Measurements from ENCODE around the gene SUGP2. TPM values are rescaled to one million over a fixed set of nuclear protein-coding genes. Genes with fewer than 3 reads are reported as not detected.

The SUGP2 gene
- polyA plus RNA-seq, 3 donors: 7.6 to 143 (median 8.2) TPM

- H3K9me3 ChIP-seq (replicated peaks in 1 of 2; ENCODE audit: control insufficient read depth in 1 of 2, insufficient read depth in 1 of 2, low read length in 2 of 2): no peaks in the 10 kb centered on the region
- no peak overlapping the region for H3K4me3 Mint-ChIP-seq
- H3K4me2 ChIP-seq (replicated peaks; ENCODE audit: extremely low read depth, low read length, poor library complexity, severe bottlenecking): no peak overlapping the region
- H2AFZ ChIP-seq (ENCODE audit: insufficient read depth, low read depth, low read length, poor library complexity, severe bottlenecking): no peak overlapping the region
- H3K27ac ChIP-seq (ENCODE audit: low read depth in 1 of 2, low read length in 2 of 2): no peak overlapping the region
- no peaks in the 10 kb centered on the region for H4K20me1 ChIP-seq (ENCODE audit: insufficient read depth, low read length)
- no peak for DNase-seq
- intact Hi-C loops (cut with micrococcal nuclease): no loop called here
- peaks cover 5% of the 10 kb centered on the region in 2 donors for H3K4me1 ChIP-seq (ENCODE audit: control insufficient read depth in 1 of 2, insufficient read depth in 2 of 2, low read length in 2 of 2)
- WGBS (ENCODE audit: insufficient coverage): 100% methylated on average over 6 of the region's 14 CpGs
- H3K27me3 Mint-ChIP-seq (ENCODE audit: low read depth in 3 of 3): peaks cover 0 to 3% (median 0%) of the 10 kb centered on the region in 3 donors
- no peak overlapping the region for H3K4me3 ChIP-seq (replicated peaks in 1 of 3; ENCODE audit: low read depth in 2 of 3, low read length in 3 of 3)
- H3K79me2 ChIP-seq (ENCODE audit: insufficient read depth, low read length): no peaks in the 10 kb centered on the region
- H3K9ac ChIP-seq (ENCODE audit: insufficient read depth, low read length, poor library complexity, severe bottlenecking): no peak overlapping the region
- peaks cover 43 to 56% of the 10 kb centered on the region in 2 donors for H3K36me3 Mint-ChIP-seq
- H3K36me3 ChIP-seq (replicated peaks in 1 of 2; ENCODE audit: control insufficient read depth in 1 of 2, insufficient read depth in 2 of 2, low read length in 2 of 2): peaks cover 46 to 56% of the 10 kb centered on the region in 2 donors
- TF ChIP-seq, protein P1, sequence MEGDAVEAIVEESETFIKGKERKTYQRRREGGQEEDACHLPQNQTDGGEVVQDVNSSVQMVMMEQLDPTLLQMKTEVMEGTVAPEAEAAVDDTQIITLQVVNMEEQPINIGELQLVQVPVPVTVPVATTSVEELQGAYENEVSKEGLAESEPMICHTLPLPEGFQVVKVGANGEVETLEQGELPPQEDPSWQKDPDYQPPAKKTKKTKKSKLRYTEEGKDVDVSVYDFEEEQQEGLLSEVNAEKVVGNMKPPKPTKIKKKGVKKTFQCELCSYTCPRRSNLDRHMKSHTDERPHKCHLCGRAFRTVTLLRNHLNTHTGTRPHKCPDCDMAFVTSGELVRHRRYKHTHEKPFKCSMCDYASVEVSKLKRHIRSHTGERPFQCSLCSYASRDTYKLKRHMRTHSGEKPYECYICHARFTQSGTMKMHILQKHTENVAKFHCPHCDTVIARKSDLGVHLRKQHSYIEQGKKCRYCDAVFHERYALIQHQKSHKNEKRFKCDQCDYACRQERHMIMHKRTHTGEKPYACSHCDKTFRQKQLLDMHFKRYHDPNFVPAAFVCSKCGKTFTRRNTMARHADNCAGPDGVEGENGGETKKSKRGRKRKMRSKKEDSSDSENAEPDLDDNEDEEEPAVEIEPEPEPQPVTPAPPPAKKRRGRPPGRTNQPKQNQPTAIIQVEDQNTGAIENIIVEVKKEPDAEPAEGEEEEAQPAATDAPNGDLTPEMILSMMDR (IDR thresholded peaks at IDR 0.05): no peak
- H3K4me1 Mint-ChIP-seq: peaks cover 5% of the 10 kb centered on the region
- no peaks in the 10 kb centered on the region for H3K27me3 ChIP-seq (ENCODE audit: control insufficient read depth in 2 of 2, insufficient read depth in 2 of 2, low read length in 2 of 2)
- H3K27ac Mint-ChIP-seq: peak overlapping the region in 1 of 7 donors; percentile 41
- no peaks in the 10 kb centered on the region for H3K9me3 Mint-ChIP-seq
Observed at GRCh38 chr19:18991468-18991867, 41.8 kb downstream of the SUGP2 start.

GRCh38 chr19:18991006-18991405 is 42.3 kb downstream of the SUGP2 start:
- TF ChIP-seq, protein P1 (IDR thresholded peaks at IDR 0.05): no peak
- Histone ChIP-seq H4K20me1 (ENCODE audit: insufficient read depth, low read length) (no peaks in the 10 kb centered on the region), H3K79me2 (ENCODE audit: insufficient read depth, low read length) (no peaks in the 10 kb centered on the region), H3K4me3 (replicated peaks in 1 of 3; ENCODE audit: low read depth in 2 of 3, low read length in 3 of 3) (no peak overlapping the region), H3K9me3 (replicated peaks in 1 of 2; ENCODE audit: control insufficient read depth in 1 of 2, insufficient read depth in 1 of 2, low read length in 2 of 2) (no peaks in the 10 kb centered on the region), H2AFZ (ENCODE audit: insufficient read depth, low read depth, low read length, poor library complexity, severe bottlenecking) (no peak overlapping the region), H3K4me1 (ENCODE audit: control insufficient read depth in 1 of 2, insufficient read depth in 2 of 2, low read length in 2 of 2) (peaks cover 9 to 10% of the 10 kb centered on the region in 2 donors), H3K27me3 (ENCODE audit: control insufficient read depth in 2 of 2, insufficient read depth in 2 of 2, low read length in 2 of 2) (no peaks in the 10 kb centered on the region), H3K9ac (ENCODE audit: insufficient read depth, low read length, poor library complexity, severe bottlenecking) (no peak overlapping the region), H3K27ac (ENCODE audit: low read depth in 1 of 2, low read length in 2 of 2) (no peak overlapping the region), H3K4me2 (replicated peaks; ENCODE audit: extremely low read depth, low read length, poor library complexity, severe bottlenecking) (no peak overlapping the region), H3K36me3 (replicated peaks in 1 of 2; ENCODE audit: control insufficient read depth in 1 of 2, insufficient read depth in 2 of 2, low read length in 2 of 2) (peaks cover 46 to 52% of the 10 kb centered on the region in 2 donors)
- no peak overlapping the region for H3K4me3 Mint-ChIP-seq
- DNase-seq: no peak
- 97% methylated on average over 16 of the region's 16 CpGs for WGBS (ENCODE audit: insufficient coverage)
- peaks cover 41 to 51% of the 10 kb centered on the region in 2 donors for H3K36me3 Mint-ChIP-seq
- peaks cover 0 to 3% (median 0%) of the 10 kb centered on the region in 3 donors for H3K27me3 Mint-ChIP-seq (ENCODE audit: low read depth in 3 of 3)
- peaks cover 10% of the 10 kb centered on the region for H3K4me1 Mint-ChIP-seq
- no peaks in the 10 kb centered on the region for H3K9me3 Mint-ChIP-seq
- no peak overlapping the region for H3K27ac Mint-ChIP-seq
- intact Hi-C loops (cut with micrococcal nuclease): no loop called here
